NCI-H82 treated with DMSO at 0.1 percent for 48 hours (cell line): ENCODE measurements around the gene USP6NL.
"Not testable (repeated sequence)": the region's sequence is repeated elsewhere in the genome, so short reads cannot be mapped to it uniquely, and the experiment has no call there.

ENCODE experiments used
- DNase-seq: peaks from one replicate; lab custom pipeline; 2025; ENCODE audit not compliant: unreplicated experiment; lab: John Stamatoyannopoulos, UW

USP6NL gene

DNA sequence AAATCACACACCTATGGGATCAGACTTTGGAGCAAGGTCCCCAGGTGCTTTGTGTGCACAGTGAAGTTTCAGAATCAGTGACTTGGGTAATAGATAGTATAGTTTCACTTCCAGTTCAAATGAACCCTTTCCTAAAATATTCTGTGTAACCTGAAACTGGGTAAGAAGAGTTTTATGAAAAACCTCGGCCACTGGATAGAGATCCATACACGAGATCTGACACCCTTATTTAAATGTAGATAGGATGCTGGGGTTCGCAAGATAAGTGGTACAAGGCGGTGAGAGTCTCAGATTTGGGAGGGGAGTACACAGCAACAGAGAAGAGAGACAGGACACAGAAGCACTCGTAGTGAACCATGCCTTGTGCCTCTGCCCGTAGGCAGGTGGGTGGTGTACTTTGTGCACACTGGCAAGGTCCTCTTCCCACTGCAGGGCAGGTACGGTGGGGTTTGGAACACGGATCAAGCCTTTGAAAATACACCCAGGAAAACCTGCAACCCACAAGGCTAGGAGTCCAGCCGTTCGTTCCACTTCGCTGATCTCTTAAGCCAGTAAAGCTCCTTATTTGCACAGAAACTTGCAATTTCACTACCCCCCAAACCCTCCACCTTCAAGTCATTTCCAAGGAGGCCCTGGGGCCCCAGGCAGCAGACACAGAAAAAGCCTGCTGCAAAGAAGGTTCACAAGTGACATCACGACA is 162.8 kb downstream of the USP6NL start:
- no peak for DNase-seq

- DNase-seq = no peak
Observed at GRCh38 chr10:11448190-11448544, 163.3 kb downstream of the USP6NL start.

GRCh38 chr10:11447586-11447985 is 163.9 kb downstream of the USP6NL start:
- DNase-seq = no peak

- no peak for DNase-seq
Observed at GRCh38 chr10:11446864-11447263, 164.6 kb downstream of the USP6NL start.

- DNase-seq = no peak
Observed at GRCh38 chr10:11446133-11446532, 165.3 kb downstream of the USP6NL start.

- no peak for DNase-seq
Observed at GRCh38 chr10:11444531-11445228, 166.8 kb downstream of the USP6NL start.

DNA sequence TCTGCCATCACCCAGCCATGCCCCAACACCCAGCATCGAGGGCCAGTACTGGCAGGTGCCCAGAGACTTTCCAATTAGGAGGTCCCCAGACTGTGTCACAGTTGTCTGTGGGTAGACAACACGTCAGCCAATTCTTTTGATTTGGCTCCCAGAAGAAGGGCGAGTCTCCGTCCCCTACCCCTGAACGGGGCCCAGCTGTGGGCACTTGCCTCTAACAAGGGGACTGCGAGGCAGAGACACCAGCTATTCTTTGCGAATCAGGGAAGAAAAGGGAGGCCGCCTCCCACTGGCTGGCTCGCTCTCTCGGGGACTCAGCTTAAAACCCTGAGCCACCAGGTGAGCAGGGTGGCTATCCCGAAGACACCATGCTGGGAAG is 167.3 kb downstream of the USP6NL start:
- no peak for DNase-seq

GRCh38 chr10:11443468-11444154 is 167.8 kb downstream of the USP6NL start:
- no peak for DNase-seq

DNA sequence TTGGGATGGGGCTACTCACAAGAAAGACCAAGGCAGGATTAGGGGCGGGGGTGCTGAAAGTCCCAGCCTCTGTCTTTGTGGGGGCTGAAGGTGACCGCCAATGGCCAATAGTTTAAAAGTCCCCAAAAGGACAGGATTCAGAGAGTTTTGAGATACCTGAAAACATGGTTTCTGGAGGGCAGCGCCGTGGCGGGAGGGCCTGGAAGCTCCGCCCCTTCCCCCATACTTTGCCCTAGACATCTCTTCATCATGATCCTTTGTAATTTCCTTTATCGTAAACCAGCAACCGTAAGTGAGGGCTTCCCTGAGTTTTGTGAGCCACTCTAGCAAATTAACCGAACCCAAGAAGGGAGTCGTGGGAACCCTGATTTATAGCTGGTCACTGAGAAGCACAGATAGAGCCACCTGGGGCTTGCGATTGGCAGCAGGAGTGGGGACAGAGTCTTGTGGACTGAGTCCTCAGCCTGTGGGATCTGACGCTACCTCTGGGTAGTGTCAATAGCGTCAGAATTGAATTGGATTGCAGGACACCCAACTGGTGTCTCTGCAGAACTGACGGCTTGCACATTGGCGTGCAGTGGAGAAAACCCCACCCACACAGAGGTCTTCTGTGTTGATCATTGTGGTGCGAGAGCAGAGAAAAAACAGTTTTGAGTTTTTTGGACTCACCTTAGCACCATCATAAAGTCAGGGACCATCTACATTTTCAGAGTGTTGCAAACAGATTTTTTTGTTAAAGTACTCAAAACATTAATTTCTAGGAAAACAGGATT is 169.3 kb downstream of the USP6NL start:
- DNase-seq = no peak

- DNase-seq = no peak
Observed at GRCh38 chr10:11441151-11441535, 170.3 kb downstream of the USP6NL start.

- no peak for DNase-seq
Observed at GRCh38 chr10:11440250-11441150, 170.9 kb downstream of the USP6NL start.

- DNase-seq = no peak
Observed at GRCh38 chr10:11439523-11440053, 171.9 kb downstream of the USP6NL start.

GRCh38 chr10:11437391-11438142 is 173.9 kb downstream of the USP6NL start:
- DNase-seq = no peak

DNA sequence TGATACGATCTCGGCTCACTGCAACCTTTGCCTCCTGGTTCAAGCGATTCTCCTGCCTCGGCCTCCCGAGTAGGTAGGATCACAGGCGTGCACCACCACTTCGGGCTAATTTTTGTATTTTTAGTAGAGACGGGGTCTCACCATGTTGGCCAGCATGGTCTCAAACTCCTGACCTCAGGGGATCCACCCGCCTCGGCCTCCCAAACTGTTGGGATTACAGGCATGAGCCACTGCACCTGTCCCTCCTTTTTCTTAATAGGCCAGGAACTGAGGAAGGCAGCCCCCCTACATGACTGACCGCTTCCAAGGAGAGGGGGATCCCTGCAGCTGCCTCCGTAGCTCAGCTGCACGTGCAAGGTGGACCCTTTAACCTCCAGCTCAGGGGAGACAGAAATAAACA is 175.0 kb downstream of the USP6NL start:
- not testable (repeated sequence) for DNase-seq

GRCh38 chr10:11435581-11435981 is 175.9 kb downstream of the USP6NL start:
- DNase-seq = no peak

- DNase-seq = no peak
Observed at GRCh38 chr10:11434324-11434723, 177.1 kb downstream of the USP6NL start.

DNA sequence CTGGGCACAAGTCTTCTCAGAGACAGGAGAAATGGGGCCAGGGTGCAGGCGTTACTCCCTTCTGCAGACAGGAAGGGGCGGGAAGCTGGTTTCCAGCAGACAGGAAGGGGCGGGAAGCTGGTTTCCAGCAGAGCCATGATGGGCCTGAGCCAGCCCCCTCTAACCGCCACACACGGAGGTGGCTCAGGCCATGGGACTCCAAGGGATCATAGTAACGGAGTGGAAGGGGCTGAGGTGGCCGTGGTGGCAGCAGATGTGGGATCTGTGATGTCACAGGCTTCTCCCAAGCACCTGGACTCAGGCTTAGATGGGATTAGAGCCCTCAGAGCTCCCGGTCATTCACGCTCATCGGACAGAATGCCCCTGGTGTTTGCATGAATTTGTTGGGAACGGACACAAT is 177.8 kb downstream of the USP6NL start:
- no peak for DNase-seq

DNA sequence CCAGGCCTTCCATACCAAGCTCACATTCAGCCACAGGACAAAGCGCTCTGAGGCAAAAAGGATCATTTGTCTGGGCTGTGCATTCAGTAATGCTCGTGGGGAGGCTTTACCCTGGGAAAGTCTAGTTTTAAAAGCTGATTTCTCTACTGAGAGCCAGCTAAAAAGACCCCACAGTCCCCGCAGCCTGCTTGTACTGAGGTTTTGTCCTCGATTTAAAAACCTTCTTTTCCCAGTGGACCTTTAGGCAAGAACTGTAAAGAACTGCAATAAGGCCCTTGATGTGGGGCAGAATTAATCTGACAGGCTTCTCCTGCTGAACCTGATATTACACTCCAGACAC is 180.3 kb downstream of the USP6NL start:
- DNase-seq = no peak

- no peak for DNase-seq
Observed at GRCh38 chr10:11430421-11431215, 180.8 kb downstream of the USP6NL start.
